BLaER1 (cell line): ENCODE data around the gene MET.
"Not testable (repeated sequence)": the region's sequence is repeated elsewhere in the genome, so short reads cannot be mapped to it uniquely, and the experiment has no call there.

Experiments used
- H3K27ac ChIP-seq: shearing (Covaris generic); formaldehyde crosslinking; 2 replicates; pipeline ENCODE4 v1.8.1; 2022
- H3K27me3 ChIP-seq: shearing (Covaris generic); formaldehyde crosslinking; 2 replicates; pipeline ENCODE4 v1.8.1; 2022
- H3K36me3 ChIP-seq: shearing (Covaris generic); formaldehyde crosslinking; 2 replicates; pipeline ENCODE4 v1.8.1; 2022
- H3K4me1 ChIP-seq: shearing (Covaris generic); formaldehyde crosslinking; 2 replicates; pipeline ENCODE4 v1.8.1; 2022
- H3K4me2 ChIP-seq: shearing (Covaris generic); formaldehyde crosslinking; 2 replicates; pipeline ENCODE4 v1.8.1; 2022
- H3K4me3 ChIP-seq: shearing (Covaris generic); formaldehyde crosslinking; 2 replicates; pipeline ENCODE4 v1.8.1; 2022
- H3K9ac ChIP-seq: shearing (Covaris generic); formaldehyde crosslinking; 2 replicates; pipeline ENCODE4 v1.8.1; 2022
- H3K9me3 ChIP-seq: shearing (Covaris generic); formaldehyde crosslinking; 2 replicates; pipeline ENCODE4 v1.8.1; 2022
- H4K20me1 ChIP-seq: shearing (Covaris generic); formaldehyde crosslinking; 2 replicates; pipeline ENCODE4 v1.8.1; 2022
- Cebpa-rat ChIP-seq: shearing (Covaris generic); IDR thresholded peaks from 2 replicates; pipeline ENCODE4 v1.8.1; 2022

MET gene

DNA sequence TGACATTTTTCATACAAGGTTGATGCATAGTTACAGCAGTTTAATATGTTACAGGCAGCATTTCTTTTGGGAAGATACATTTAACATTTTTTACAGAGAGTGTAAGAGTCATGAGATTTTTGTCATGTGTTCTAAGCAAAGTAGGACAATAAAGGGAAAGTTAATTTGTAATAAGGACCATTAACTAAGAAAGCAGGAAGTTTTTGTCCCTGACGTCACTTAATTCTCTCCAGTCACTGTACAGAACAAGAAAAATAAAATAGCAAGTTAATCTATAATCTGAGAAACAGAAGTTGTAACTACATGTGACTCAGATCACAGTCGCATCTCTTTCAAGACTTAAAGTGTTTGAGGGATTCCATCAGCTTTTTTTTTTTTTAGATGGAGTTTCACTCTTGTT is 140.9 kb downstream of the MET start:
- Histone ChIP-seq H3K4me2 (no peak overlapping the region), H3K27ac (no peak overlapping the region), H3K36me3 (no peaks in the 10 kb centered on the region), H3K9me3 (no peaks in the 10 kb centered on the region), H3K4me3 (no peak overlapping the region), H3K27me3 (no peaks in the 10 kb centered on the region), H3K4me1 (no peaks in the 10 kb centered on the region), H4K20me1 (no peaks in the 10 kb centered on the region), H3K9ac (no peak overlapping the region)
- TF ChIP-seq Cebpa-rat: no peak

DNA sequence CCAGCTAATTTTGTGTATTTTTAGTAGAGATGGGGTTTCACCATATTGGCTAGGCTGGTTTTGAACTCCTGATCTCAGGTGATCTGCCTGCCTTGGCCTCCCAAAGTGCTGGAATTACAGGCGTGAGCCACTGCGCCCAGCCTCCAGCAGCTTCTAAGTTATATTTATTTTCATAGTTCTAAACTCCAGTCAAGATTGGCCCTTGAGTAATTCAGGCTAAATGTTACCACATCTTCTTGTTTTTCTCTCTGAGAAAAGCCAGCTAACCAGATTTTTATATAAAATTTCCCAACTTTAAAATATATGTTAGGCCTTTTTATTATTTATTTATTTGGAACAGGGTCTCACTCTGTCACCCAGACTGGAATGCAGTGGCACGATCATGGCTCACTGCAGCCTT is 141.4 kb downstream of the MET start:
- H3K4me2 ChIP-seq, H3K9me3 ChIP-seq, H3K4me3 ChIP-seq, H4K20me1 ChIP-seq, H3K4me1 ChIP-seq, H3K36me3 ChIP-seq, H3K27me3 ChIP-seq, H3K27ac ChIP-seq, H3K9ac ChIP-seq: not testable (repeated sequence)

DNA sequence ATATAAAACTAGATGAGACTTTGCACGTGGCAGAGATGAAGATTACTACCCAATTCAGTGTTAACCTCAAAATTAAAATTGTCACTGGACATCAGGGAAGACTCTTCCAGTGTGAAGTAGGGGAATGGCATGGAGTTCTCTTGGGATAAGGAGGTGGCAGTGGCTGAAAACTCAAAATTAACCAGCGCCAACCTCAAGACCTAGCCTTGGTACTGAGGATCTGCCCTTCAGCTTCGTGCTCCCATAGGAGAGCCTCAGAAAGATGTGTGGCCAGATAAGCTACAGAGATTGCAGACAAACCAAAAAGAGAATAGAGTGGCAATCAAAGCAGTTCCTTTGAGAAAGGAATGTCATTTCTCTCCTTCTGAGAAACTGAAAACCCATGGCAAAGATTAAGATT is 143.0 kb downstream of the MET start:
- Histone ChIP-seq H4K20me1 (no peaks in the 10 kb centered on the region), H3K4me1 (no peaks in the 10 kb centered on the region), H3K4me2 (no peak overlapping the region), H3K27ac (no peak overlapping the region), H3K4me3 (no peak overlapping the region), H3K27me3 (no peaks in the 10 kb centered on the region), H3K36me3 (no peaks in the 10 kb centered on the region), H3K9ac (no peak overlapping the region), H3K9me3 (no peaks in the 10 kb centered on the region)
- no peak for TF ChIP-seq Cebpa-rat

GRCh38 chr7:116820149-116820548 is 148.2 kb downstream of the MET start:
- Histone ChIP-seq H3K36me3 (no peaks in the 10 kb centered on the region), H3K4me1 (no peaks in the 10 kb centered on the region), H3K4me2 (no peak overlapping the region), H3K27ac (no peak overlapping the region), H3K9me3 (0 out of 2 replicates have a peak, but pooled peaks cover 4% of the 10 kb centered on the region), H3K27me3 (no peaks in the 10 kb centered on the region), H3K4me3 (no peak overlapping the region), H3K9ac (no peak overlapping the region), H4K20me1 (no peaks in the 10 kb centered on the region)
- TF ChIP-seq Cebpa-rat: no peak

DNA sequence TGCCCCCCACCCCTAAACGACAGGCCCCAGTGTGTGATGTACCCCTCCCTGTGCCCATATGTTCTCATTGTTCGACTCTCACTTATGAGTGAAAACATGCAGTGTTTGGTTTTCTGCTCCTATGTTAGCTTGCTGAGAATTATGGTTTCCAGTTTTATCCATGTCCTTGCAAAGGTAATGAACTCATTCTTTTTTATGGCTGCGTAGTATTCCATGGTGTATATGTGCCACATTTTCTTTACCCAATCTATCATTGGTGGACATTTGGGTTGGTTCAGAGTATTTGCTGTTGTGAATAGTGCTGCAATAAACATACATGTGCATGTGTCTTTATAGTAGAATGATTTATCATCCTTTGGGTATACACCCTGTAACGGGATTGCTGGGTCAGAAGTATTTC is 149.7 kb downstream of the MET start:
- not testable (repeated sequence) for H3K27ac ChIP-seq, H3K4me3 ChIP-seq, H3K4me1 ChIP-seq, H4K20me1 ChIP-seq, H3K27me3 ChIP-seq, H3K36me3 ChIP-seq, H3K9ac ChIP-seq, H3K4me2 ChIP-seq, H3K9me3 ChIP-seq

DNA sequence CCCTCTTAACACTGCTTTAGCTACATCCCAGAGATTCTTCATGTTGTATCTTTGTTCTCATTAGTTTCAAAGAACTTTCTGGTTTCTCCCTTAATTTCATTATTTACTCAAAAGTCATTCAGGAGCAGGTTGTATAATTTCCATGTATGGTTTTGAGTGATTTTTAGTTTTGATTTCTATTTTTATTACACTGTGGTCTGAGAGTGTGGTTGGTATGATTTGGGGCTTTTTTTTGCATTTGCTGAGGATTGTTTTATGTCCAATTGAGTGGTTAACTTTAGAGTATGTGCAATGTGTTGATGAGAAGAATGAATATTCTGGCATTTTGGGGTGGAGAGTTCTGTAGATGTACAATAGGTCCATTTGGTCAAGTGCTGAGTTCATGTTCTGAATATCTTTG is 152.5 kb downstream of the MET start:
- no peak overlapping the region for H3K9ac ChIP-seq
- no peaks in the 10 kb centered on the region for H3K36me3 ChIP-seq
- H4K20me1 ChIP-seq: no peaks in the 10 kb centered on the region
- H3K27me3 ChIP-seq: no peaks in the 10 kb centered on the region
- no peak for TF ChIP-seq Cebpa-rat
- no peak overlapping the region for H3K4me3 ChIP-seq
- no peak overlapping the region for H3K4me2 ChIP-seq
- no peak overlapping the region for H3K27ac ChIP-seq
- 0 out of 2 replicates have a peak, but pooled peaks cover 7% of the 10 kb centered on the region for H3K9me3 ChIP-seq
- H3K4me1 ChIP-seq: no peaks in the 10 kb centered on the region

GRCh38 chr7:116828281-116828680 is 156.3 kb downstream of the MET start:
- no peak for TF ChIP-seq Cebpa-rat
- H4K20me1 ChIP-seq: no peaks in the 10 kb centered on the region
- H3K36me3 ChIP-seq: no peaks in the 10 kb centered on the region
- H3K4me2 ChIP-seq: no peak overlapping the region
- H3K9ac ChIP-seq: no peak overlapping the region
- H3K27ac ChIP-seq: no peak overlapping the region
- H3K4me1 ChIP-seq: no peaks in the 10 kb centered on the region
- H3K4me3 ChIP-seq: no peak overlapping the region
- H3K27me3 ChIP-seq: no peaks in the 10 kb centered on the region
- H3K9me3 ChIP-seq: 0 out of 2 replicates have a peak, but pooled peaks cover 7% of the 10 kb centered on the region

- Histone ChIP-seq H3K9ac (no peak overlapping the region), H3K4me2 (no peak overlapping the region), H4K20me1 (no peaks in the 10 kb centered on the region), H3K36me3 (no peaks in the 10 kb centered on the region), H3K27ac (no peak overlapping the region), H3K4me3 (no peak overlapping the region), H3K4me1 (no peaks in the 10 kb centered on the region), H3K9me3 (0 out of 2 replicates have a peak, but pooled peaks cover 6% of the 10 kb centered on the region), H3K27me3 (no peaks in the 10 kb centered on the region)
- TF ChIP-seq Cebpa-rat: no peak
Measured at GRCh38 chr7:116829041-116829440, 157.0 kb downstream of the MET start.

GRCh38 chr7:116829493-116829892 is 157.5 kb downstream of the MET start:
- Histone ChIP-seq H3K36me3 (no peaks in the 10 kb centered on the region), H3K9ac (no peak overlapping the region), H3K27ac (no peak overlapping the region), H4K20me1 (no peaks in the 10 kb centered on the region), H3K4me1 (no peaks in the 10 kb centered on the region), H3K4me2 (no peak overlapping the region), H3K27me3 (no peaks in the 10 kb centered on the region), H3K4me3 (no peak overlapping the region), H3K9me3 (0 out of 2 replicates have a peak, but pooled peaks cover 3% of the 10 kb centered on the region)
- TF ChIP-seq Cebpa-rat: no peak

- TF ChIP-seq Cebpa-rat: no peak
- Histone ChIP-seq H4K20me1 (no peaks in the 10 kb centered on the region), H3K9me3 (no peaks in the 10 kb centered on the region)
Measured at GRCh38 chr7:116832692-116833091, 160.7 kb downstream of the MET start.

GRCh38 chr7:116834815-116835504 is 163.0 kb downstream of the MET start:
- no peak overlapping the region for H3K4me2 ChIP-seq
- no peaks in the 10 kb centered on the region for H3K4me1 ChIP-seq
- no peak for TF ChIP-seq Cebpa-rat
- H3K4me3 ChIP-seq: no peak overlapping the region
- no peaks in the 10 kb centered on the region for H3K36me3 ChIP-seq
- H3K27ac ChIP-seq: no peak overlapping the region
- H3K9ac ChIP-seq: no peak overlapping the region
- no peaks in the 10 kb centered on the region for H3K9me3 ChIP-seq
- no peaks in the 10 kb centered on the region for H4K20me1 ChIP-seq
- no peaks in the 10 kb centered on the region; the same call in 1 of the 2 replicates for H3K27me3 ChIP-seq

More at GRCh38 chr7:116832692-116833091, 160.7 kb downstream of the MET start:
- no peaks in the 10 kb centered on the region; the same call in 1 of the 2 replicates for H3K27me3 ChIP-seq
- H3K4me1 ChIP-seq: no peaks in the 10 kb centered on the region
- no peaks in the 10 kb centered on the region for H3K36me3 ChIP-seq
- no peak overlapping the region for H3K4me2 ChIP-seq
- no peak overlapping the region for H3K27ac ChIP-seq
- no peak overlapping the region for H3K9ac ChIP-seq
- no peak overlapping the region for H3K4me3 ChIP-seq
